ENCODE data around the gene CCDC12.

DNA sequence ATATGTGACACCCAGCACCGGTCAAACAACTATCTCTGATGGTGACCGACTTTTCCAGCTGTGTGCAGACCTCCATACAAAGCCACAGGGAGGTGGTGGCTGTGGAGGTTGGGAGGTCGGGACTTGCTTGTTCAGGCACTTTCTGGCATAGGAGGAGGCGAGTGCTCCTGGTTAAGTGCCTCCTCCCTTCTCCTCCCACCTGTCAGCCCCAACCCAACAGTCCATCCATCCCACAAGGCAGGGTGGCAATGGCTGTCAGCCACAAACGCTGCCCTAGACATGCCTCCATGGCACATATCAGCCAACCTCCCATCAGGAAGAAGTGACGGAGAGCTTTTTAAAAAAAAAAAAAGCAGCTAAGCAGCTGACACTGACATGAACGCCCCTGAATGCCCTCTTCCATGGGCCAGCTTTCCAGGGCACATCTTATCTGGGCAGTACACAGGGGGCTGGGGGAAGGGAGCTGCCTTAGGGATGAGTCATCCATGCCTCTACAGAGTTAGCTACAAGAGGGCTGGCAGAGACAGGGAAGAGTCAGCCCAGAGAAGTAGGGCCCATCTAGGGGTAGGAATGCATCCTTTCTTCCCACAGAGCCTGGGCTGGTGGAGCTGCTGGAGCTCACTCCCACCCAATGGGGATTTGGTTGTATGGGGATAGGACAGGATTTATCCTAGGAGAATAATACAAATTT is 41.2 kb downstream of the CCDC12 start:
- no peak for TF ChIP-seq YY1 (IDR thresholded peaks at IDR 0.05; ENCODE audit: insufficient read depth, insufficient read length)
- TF ChIP-seq SUZ12 (IDR thresholded peaks at IDR 0.05; ENCODE audit: extremely low read depth, insufficient read depth, insufficient read length) = no peak

Data from NT2/D1 (cell line).